Liver (tissue), 9 donors: Measurements from ENCODE around the gene CFAP53. TPM values are rescaled to one million over a fixed set of nuclear protein-coding genes. Genes with fewer than 3 reads are reported as not detected.

ENCODE experiments used
- DNase-seq: peaks from one replicate; pipeline ENCODE4 v3.0.0-alpha.2; 2017; ENCODE audit warnings: low spot score
- H3K27ac ChIP-seq, 2 donors: one replicate each; pipeline ENCODE4 v1.7.0; 2013; ENCODE audit warnings: inconsistent platforms in 2 of 2, low read length in 2 of 2, control low read depth in 1 of 2, low read depth in 1 of 2, mild to moderate bottlenecking in 1 of 2
- H3K27me3 ChIP-seq, 4 donors: one replicate each; pipeline versions ENCODE4 v1.6.1 to v1.7.0; 2013; ENCODE audit warnings: low read length in 3 of 4, inconsistent platforms in 1 of 4, mild to moderate bottlenecking in 1 of 4, moderate library complexity in 1 of 4; ENCODE audit not compliant: control insufficient read depth in 4 of 4, insufficient read depth in 4 of 4
- H3K36me3 ChIP-seq, 4 donors: one replicate each; pipeline versions ENCODE4 v1.6.1 to v1.7.0; 2013; ENCODE audit warnings: low read length in 3 of 4, mild to moderate bottlenecking in 3 of 4, low read depth in 1 of 4, moderate library complexity in 1 of 4; ENCODE audit not compliant: control insufficient read depth in 4 of 4, insufficient read depth in 3 of 4
- H3K4me1 ChIP-seq, 4 donors: one replicate each; pipeline versions ENCODE4 v1.6.1 to v1.7.0; 2013; ENCODE audit warnings: low read length in 3 of 4, mild to moderate bottlenecking in 3 of 4, moderate library complexity in 1 of 4; ENCODE audit not compliant: control insufficient read depth in 4 of 4, insufficient read depth in 4 of 4
- H3K4me3 ChIP-seq, 3 donors: one replicate each; pipeline versions ENCODE4 v1.6.1 to v1.7.0; 2013; ENCODE audit warnings: low read length in 3 of 3, control low read depth in 1 of 3, low read depth in 1 of 3, mild to moderate bottlenecking in 1 of 3
- H3K9ac ChIP-seq, 2 donors: one replicate each; pipeline ENCODE4 v1.7.0; 2013; ENCODE audit warnings: low read length in 2 of 2, mild to moderate bottlenecking in 2 of 2, moderate library complexity in 2 of 2, control low read depth in 1 of 2, low read depth in 1 of 2
- H3K9me3 ChIP-seq, 4 donors: one replicate each; pipeline versions ENCODE4 v1.6.1 to v1.7.0; 2013; ENCODE audit warnings: low read length in 3 of 4; ENCODE audit not compliant: control insufficient read depth in 4 of 4
- ATF3 ChIP-seq: IDR thresholded peaks from 2 replicates; pipeline ENCODE4 v1.6.1; 2016; ENCODE audit warnings: antibody characterized with exemption
- EGR1 ChIP-seq, 2 donors: IDR thresholded peaks; 2 replicates each; pipeline ENCODE4 v1.6.1; 2016 to 2018; ENCODE audit warnings: antibody characterized with exemption in 2 of 2, low read depth in 2 of 2
- FOXA1 ChIP-seq: IDR thresholded peaks from 2 replicates; pipeline ENCODE4 v1.6.1; 2016; ENCODE audit warnings: antibody characterized with exemption
- FOXA2 ChIP-seq: IDR thresholded peaks from 2 replicates; pipeline ENCODE4 v1.6.1; 2016; ENCODE audit warnings: antibody characterized with exemption
- GABPA ChIP-seq, 2 donors: IDR thresholded peaks in 1 of 2; conservative IDR thresholded peaks in 1 of 2; 2 replicates each; pipeline ENCODE4 v1.6.1; 2016; ENCODE audit warnings: antibody characterized with exemption in 2 of 2, mild to moderate bottlenecking in 1 of 2, moderate library complexity in 1 of 2
- HNF4A ChIP-seq, 2 donors: conservative IDR thresholded peaks; 2 replicates each; pipeline ENCODE4 v1.6.1; 2016; ENCODE audit warnings: antibody characterized with exemption in 2 of 2, mild to moderate bottlenecking in 2 of 2
- HNF4G ChIP-seq: IDR thresholded peaks from 2 replicates; pipeline ENCODE4 v1.6.1; 2016; ENCODE audit warnings: antibody characterized with exemption
- JUND ChIP-seq, 2 donors: IDR thresholded peaks; 2 replicates each; pipeline ENCODE4 v1.6.1; 2016; ENCODE audit warnings: antibody characterized with exemption in 2 of 2
- MAX ChIP-seq: IDR thresholded peaks from 2 replicates; pipeline ENCODE4 v1.6.1; 2016; ENCODE audit warnings: antibody characterized with exemption
- NR2F2 ChIP-seq: IDR thresholded peaks from 2 replicates; pipeline ENCODE4 v1.6.1; 2016; ENCODE audit warnings: antibody characterized with exemption
- RAD21 ChIP-seq, 2 donors: IDR thresholded peaks; 2 replicates each; pipeline ENCODE4 v1.6.1; 2016; ENCODE audit warnings: antibody characterized with exemption in 2 of 2, mild to moderate bottlenecking in 2 of 2
- REST ChIP-seq: IDR thresholded peaks from 2 replicates; pipeline ENCODE4 v1.6.1; 2016; ENCODE audit warnings: antibody characterized with exemption, mild to moderate bottlenecking
- RXRA ChIP-seq, 2 donors: IDR thresholded peaks; 2 replicates each; pipeline ENCODE4 v1.6.1; 2017 to 2018; ENCODE audit warnings: antibody characterized with exemption in 2 of 2, mild to moderate bottlenecking in 1 of 2
- SP1 ChIP-seq: IDR thresholded peaks from 2 replicates; pipeline ENCODE4 v1.6.1; 2018; ENCODE audit warnings: antibody characterized with exemption, mild to moderate bottlenecking
- TAF1 ChIP-seq: conservative IDR thresholded peaks from 2 replicates; pipeline ENCODE4 v1.6.1; 2016; ENCODE audit warnings: antibody characterized with exemption, mild to moderate bottlenecking
- YY1 ChIP-seq: IDR thresholded peaks from 2 replicates; pipeline ENCODE4 v1.6.1; 2016; ENCODE audit warnings: antibody characterized with exemption, mild to moderate bottlenecking
- ZBTB33 ChIP-seq: IDR thresholded peaks from 2 replicates; pipeline ENCODE4 v1.6.1; 2016; ENCODE audit warnings: antibody characterized with exemption
- WGBS: extraction: QIAGEN DNeasy Blood & Tissue Kit; methylation state at CpG from one replicate; pipeline ENCODE4 v1.1.7; 2013; 5-methylcytosine and 5-hydroxymethylcytosine counted together
- polyA plus RNA-seq, 2 donors: library from polyadenylated mRNA; stranded (reverse) in 1 of 2; unstranded in 1 of 2; fragments of 200-250 nt in 1 of 2; fragments of >200 nt in 1 of 2; fragmentation: Nextera tagmentation in 1 of 2; extraction: Ambion mirVana in 1 of 2; gene quantifications; one replicate each; pipeline versions ENCODE4 v1.2.1 to v1.2.3, GENCODE V29; 2013 to 2015
- total RNA-seq, 2 donors: library from RNA; depleted of rRNA; stranded (reverse); fragments of >200 nt; gene quantifications; one replicate each; pipeline ENCODE4 v1.2.3, GENCODE V29; 2014
- TF ChIP-seq, protein P1 (sequence below): fragments of 150-350 bp; IDR thresholded peaks from 2 replicates; pipeline ENCODE4 v1.5.1; 2017; ENCODE audit warnings: improper control_type of control experiment, low read depth, low read length; ENCODE audit not compliant: missing input control
- donor health status: healthy.
- donor health status: healthy.
- donor health status: healthy.
- donor health status: healthy.
- donor health status: healthy.

The CFAP53 gene
- total and polyA plus RNA-seq, 4 donors: 0.05 to 0.14 (median 0.09) TPM

GRCh38 chr18:50307738-50308470 is 41.6 kb upstream of the CFAP53 start:
- H3K9ac ChIP-seq: no peak overlapping the region
- no peaks in the 10 kb centered on the region for H3K27me3 ChIP-seq
- peaks cover 0 to 20% (median 5%) of the 10 kb centered on the region in 4 donors for H3K4me1 ChIP-seq
- no peaks in the 10 kb centered on the region for H3K36me3 ChIP-seq
- no peaks in the 10 kb centered on the region for H3K9me3 ChIP-seq
- 1% methylated on average over 26 of the region's 26 CpGs for WGBS
- TF ChIP-seq SP1 (peak; percentile 89), HNF4A (conservative IDR thresholded peaks at IDR 0.05) (peak; percentile 75 to 83), RXRA (IDR thresholded peaks at IDR 0.05) (peak; percentile 90), MAX (peak; percentile 96), FOXA2 (peak; percentile 59), NR2F2 (peak; percentile 39), ATF3 (peak; percentile 86), EGR1 (IDR thresholded peaks at IDR 0.05; ENCODE audit: low read depth in 2 of 2) (peak in 1 of 2 donors; percentile 46), TAF1 (no peak), HNF4G (peak; percentile 42), JUND (IDR thresholded peaks at IDR 0.05) (peak; percentile 90 to 95), GABPA (IDR thresholded peaks at IDR 0.05 in 1 of 2, conservative IDR thresholded peaks at IDR 0.05 in 1 of 2) (peak in 1 of 2 donors; percentile 59), REST (no peak), YY1 (peak; percentile 89), FOXA1 (peak; percentile 52), RAD21 (IDR thresholded peaks at IDR 0.05) (peak; percentile 21 to 24), ZBTB33 (peak; percentile 60)
- TF ChIP-seq, protein P1, sequence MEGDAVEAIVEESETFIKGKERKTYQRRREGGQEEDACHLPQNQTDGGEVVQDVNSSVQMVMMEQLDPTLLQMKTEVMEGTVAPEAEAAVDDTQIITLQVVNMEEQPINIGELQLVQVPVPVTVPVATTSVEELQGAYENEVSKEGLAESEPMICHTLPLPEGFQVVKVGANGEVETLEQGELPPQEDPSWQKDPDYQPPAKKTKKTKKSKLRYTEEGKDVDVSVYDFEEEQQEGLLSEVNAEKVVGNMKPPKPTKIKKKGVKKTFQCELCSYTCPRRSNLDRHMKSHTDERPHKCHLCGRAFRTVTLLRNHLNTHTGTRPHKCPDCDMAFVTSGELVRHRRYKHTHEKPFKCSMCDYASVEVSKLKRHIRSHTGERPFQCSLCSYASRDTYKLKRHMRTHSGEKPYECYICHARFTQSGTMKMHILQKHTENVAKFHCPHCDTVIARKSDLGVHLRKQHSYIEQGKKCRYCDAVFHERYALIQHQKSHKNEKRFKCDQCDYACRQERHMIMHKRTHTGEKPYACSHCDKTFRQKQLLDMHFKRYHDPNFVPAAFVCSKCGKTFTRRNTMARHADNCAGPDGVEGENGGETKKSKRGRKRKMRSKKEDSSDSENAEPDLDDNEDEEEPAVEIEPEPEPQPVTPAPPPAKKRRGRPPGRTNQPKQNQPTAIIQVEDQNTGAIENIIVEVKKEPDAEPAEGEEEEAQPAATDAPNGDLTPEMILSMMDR: no peak
- H3K27ac ChIP-seq: peak overlapping the region; percentile 62 to 65
- H3K4me3 ChIP-seq: peak overlapping the region; percentile 46 to 63 (median 52)
- peak; percentile 79 for DNase-seq
